ENCODE data around the gene TOR2A. TPM values are rescaled to one million over a fixed set of nuclear protein-coding genes. Genes with fewer than 3 reads are reported as not detected.

Gene TOR2A
- total RNA-seq, 1 experiment from 2014 or later = 8.4 TPM

- Mint-ChIP-seq H3K4me3 (ENCODE audit: unreplicated experiment) (no peak overlapping the region), H3K36me3 (ENCODE audit: insufficient read depth, unreplicated experiment) (no peaks in the 10 kb centered on the region), H3K4me1 (ENCODE audit: insufficient read depth, unreplicated experiment) (no peaks in the 10 kb centered on the region), H3K27me3 (ENCODE audit: insufficient read depth, unreplicated experiment) (no peaks in the 10 kb centered on the region), H3K27ac (ENCODE audit: low read depth, unreplicated experiment) (no peak overlapping the region), H3K9me3 (ENCODE audit: unreplicated experiment) (no peaks in the 10 kb centered on the region)
- no TSS peak for BruUV-seq (replicated peaks)
- intact Hi-C loops (cut with micrococcal nuclease) = no loop called here
- ChIA-PET CTCF (interaction anchor here (0.8 kb wide), 1 partner anchor 42 kb away, joined by 4 read pairs; no protein-coding TSS in a partner anchor), POLR2A (interaction anchor here (0.6 to 1.2 kb wide), 4 partner anchors 11 to 55 kb away, joined by 3 read pairs; no protein-coding TSS in a partner anchor)
- no peak for DNase-seq (ENCODE audit: unreplicated experiment)
- no peak for TF ChIP-seq CTCF (IDR thresholded peaks at IDR 0.05; ENCODE audit: unreplicated experiment)
These were observed 43.0 kb downstream of the TOR2A start for GRCh38 chr9:127692071-127692470.

- BruUV-seq (replicated peaks) = no TSS peak
- no peak overlapping the region for H3K27ac Mint-ChIP-seq (ENCODE audit: low read depth, unreplicated experiment)
- TF ChIP-seq CTCF (IDR thresholded peaks at IDR 0.05; ENCODE audit: unreplicated experiment) = no peak
- ChIA-PET CTCF (no interaction called here), POLR2A (interaction anchor here (1.1 kb wide), 1 partner anchor 9 kb away, joined by 3 read pairs; no protein-coding TSS in a partner anchor)
- H3K9me3 Mint-ChIP-seq (ENCODE audit: unreplicated experiment) = no peaks in the 10 kb centered on the region
- peaks cover 6% of the 10 kb centered on the region for H3K36me3 Mint-ChIP-seq (ENCODE audit: insufficient read depth, unreplicated experiment)
- intact Hi-C loops (cut with micrococcal nuclease) = no loop called here
- no peak for DNase-seq (ENCODE audit: unreplicated experiment)
- no peaks in the 10 kb centered on the region for H3K4me1 Mint-ChIP-seq (ENCODE audit: insufficient read depth, unreplicated experiment)
- H3K27me3 Mint-ChIP-seq (ENCODE audit: insufficient read depth, unreplicated experiment) = no peaks in the 10 kb centered on the region
- no peak overlapping the region for H3K4me3 Mint-ChIP-seq (ENCODE audit: unreplicated experiment)
These were observed 44.4 kb downstream of the TOR2A start for GRCh38 chr9:127690735-127691134.

- DNase-seq (ENCODE audit: unreplicated experiment) = no peak
- H3K9me3 Mint-ChIP-seq (ENCODE audit: unreplicated experiment) = no peaks in the 10 kb centered on the region
- intact Hi-C loops (cut with micrococcal nuclease) = no loop called here
- no TSS peak for BruUV-seq (replicated peaks)
- no peak for TF ChIP-seq CTCF (IDR thresholded peaks at IDR 0.05; ENCODE audit: unreplicated experiment)
- no peaks in the 10 kb centered on the region for H3K27me3 Mint-ChIP-seq (ENCODE audit: insufficient read depth, unreplicated experiment)
- ChIA-PET CTCF (interaction anchor here (0.7 kb wide), 1 partner anchor 232 kb away, joined by 3 read pairs; no protein-coding TSS in a partner anchor), POLR2A (interaction anchor here (0.6 kb wide), 1 partner anchor 51 kb away, joined by 3 read pairs; no protein-coding TSS in a partner anchor)
- H3K4me3 Mint-ChIP-seq (ENCODE audit: unreplicated experiment) = no peak overlapping the region
- peaks cover 4% of the 10 kb centered on the region for H3K4me1 Mint-ChIP-seq (ENCODE audit: insufficient read depth, unreplicated experiment)
- peaks cover 6% of the 10 kb centered on the region for H3K36me3 Mint-ChIP-seq (ENCODE audit: insufficient read depth, unreplicated experiment)
- no peak overlapping the region for H3K27ac Mint-ChIP-seq (ENCODE audit: low read depth, unreplicated experiment)
These were observed 45.6 kb downstream of the TOR2A start for GRCh38 chr9:127689329-127690000.

- ChIA-PET CTCF (interaction anchor here (0.5 kb wide), 1 partner anchor 96 kb away, joined by 3 read pairs; no protein-coding TSS in a partner anchor), POLR2A (no interaction called here)
- no peak overlapping the region for H3K4me3 Mint-ChIP-seq (ENCODE audit: unreplicated experiment)
- no peak for DNase-seq (ENCODE audit: unreplicated experiment)
- intact Hi-C loops (cut with micrococcal nuclease) = no loop called here
- H3K36me3 Mint-ChIP-seq (ENCODE audit: insufficient read depth, unreplicated experiment) = peaks cover 6% of the 10 kb centered on the region
- no peaks in the 10 kb centered on the region for H3K27me3 Mint-ChIP-seq (ENCODE audit: insufficient read depth, unreplicated experiment)
- peaks cover 5% of the 10 kb centered on the region for H3K4me1 Mint-ChIP-seq (ENCODE audit: insufficient read depth, unreplicated experiment)
- no peak for TF ChIP-seq CTCF (IDR thresholded peaks at IDR 0.05; ENCODE audit: unreplicated experiment)
- no peaks in the 10 kb centered on the region for H3K9me3 Mint-ChIP-seq (ENCODE audit: unreplicated experiment)
- no TSS peak for BruUV-seq (replicated peaks)
- H3K27ac Mint-ChIP-seq (ENCODE audit: low read depth, unreplicated experiment) = no peak overlapping the region
These were observed 48.4 kb downstream of the TOR2A start for GRCh38 chr9:127686461-127687393.
